D341Med (cell line): ENCODE data around the gene WSCD1.

Experiments used
- DNase-seq: peaks from one replicate; pipeline ENCODE4 v3.0.0; 2012; ENCODE audit warnings: low spot score

WSCD1 gene

DNA sequence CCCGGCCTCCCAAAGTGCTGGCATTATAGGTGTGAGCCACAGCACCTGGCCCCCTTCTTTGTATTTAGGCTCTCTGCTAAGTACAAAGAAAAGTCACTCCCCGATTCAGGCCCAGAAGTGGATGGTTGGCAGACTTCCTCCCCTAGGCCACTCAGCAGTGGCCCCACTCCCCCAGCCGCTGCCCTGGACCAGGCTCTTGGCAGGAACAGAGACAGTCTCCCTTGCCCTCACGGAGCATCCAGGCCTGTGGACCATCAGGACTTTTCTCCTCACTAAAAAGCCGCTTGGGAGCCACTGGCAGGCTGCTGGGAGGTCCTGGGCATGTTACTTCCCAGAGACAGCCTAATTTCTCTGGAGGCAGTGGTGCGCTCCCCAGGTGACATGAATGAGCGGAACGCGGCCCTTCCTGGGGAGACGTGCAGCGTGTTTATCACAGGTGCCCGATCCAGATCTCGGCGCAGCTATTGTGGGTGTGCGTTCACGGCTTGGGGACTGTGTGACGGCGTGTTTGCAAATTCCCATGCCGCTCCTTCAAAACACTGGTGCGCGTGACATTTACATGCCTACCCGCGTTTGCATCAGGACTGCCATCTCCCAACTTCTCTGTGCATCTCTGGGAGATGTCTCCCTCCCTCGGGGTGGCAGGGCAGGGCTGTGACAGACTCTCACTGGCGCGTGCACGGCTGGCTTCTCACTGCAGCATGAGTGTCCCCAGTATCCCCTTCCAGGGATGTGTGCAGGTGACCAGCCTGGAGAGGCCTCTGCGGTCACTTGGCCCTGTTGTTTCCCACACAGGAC, 16.6 kb downstream of the WSCD1 start:
- DNase-seq, result no peak

- no peak for DNase-seq
Measured at GRCh38 chr17:6088141-6088540, 18.0 kb downstream of the WSCD1 start.

GRCh38 chr17:6090253-6090652, 20.1 kb downstream of the WSCD1 start:
- no peak for DNase-seq

GRCh38 chr17:6092182-6092902, 22.2 kb downstream of the WSCD1 start:
- no peak for DNase-seq

DNA sequence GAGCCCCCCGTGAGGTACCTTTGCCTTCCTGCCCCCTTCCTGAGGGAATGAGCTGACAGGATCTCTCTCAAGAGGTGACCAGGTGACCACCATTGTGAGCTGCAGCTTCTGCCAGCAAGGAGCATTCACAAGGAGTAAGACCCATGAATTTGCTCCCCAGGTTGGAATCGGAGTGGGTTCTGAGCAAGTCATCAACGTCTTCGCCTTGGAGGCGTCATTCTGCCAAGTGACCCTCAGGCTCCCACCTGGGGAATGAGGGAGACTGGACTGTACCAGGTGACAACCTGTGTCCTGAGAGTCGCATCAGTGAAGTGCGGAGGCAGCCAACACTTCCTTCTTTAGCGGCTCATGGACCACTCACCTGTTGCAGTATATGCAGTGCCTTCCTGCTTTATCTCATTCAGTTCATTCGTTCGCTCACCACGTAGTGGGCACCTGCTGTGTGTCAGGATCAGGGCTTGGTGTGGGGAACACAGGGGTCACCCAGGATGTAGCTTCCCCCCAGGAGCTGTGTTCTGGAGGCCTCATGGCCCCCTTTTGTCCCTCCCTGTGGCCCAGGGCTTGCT, 22.8 kb downstream of the WSCD1 start:
- no peak for DNase-seq

GRCh38 chr17:6094453-6094852, 24.3 kb downstream of the WSCD1 start:
- no peak for DNase-seq

- DNase-seq, result no peak
Measured at GRCh38 chr17:6094926-6095325, 24.7 kb downstream of the WSCD1 start.

- no peak for DNase-seq
Measured at GRCh38 chr17:6095501-6095900, 25.3 kb downstream of the WSCD1 start.

DNA sequence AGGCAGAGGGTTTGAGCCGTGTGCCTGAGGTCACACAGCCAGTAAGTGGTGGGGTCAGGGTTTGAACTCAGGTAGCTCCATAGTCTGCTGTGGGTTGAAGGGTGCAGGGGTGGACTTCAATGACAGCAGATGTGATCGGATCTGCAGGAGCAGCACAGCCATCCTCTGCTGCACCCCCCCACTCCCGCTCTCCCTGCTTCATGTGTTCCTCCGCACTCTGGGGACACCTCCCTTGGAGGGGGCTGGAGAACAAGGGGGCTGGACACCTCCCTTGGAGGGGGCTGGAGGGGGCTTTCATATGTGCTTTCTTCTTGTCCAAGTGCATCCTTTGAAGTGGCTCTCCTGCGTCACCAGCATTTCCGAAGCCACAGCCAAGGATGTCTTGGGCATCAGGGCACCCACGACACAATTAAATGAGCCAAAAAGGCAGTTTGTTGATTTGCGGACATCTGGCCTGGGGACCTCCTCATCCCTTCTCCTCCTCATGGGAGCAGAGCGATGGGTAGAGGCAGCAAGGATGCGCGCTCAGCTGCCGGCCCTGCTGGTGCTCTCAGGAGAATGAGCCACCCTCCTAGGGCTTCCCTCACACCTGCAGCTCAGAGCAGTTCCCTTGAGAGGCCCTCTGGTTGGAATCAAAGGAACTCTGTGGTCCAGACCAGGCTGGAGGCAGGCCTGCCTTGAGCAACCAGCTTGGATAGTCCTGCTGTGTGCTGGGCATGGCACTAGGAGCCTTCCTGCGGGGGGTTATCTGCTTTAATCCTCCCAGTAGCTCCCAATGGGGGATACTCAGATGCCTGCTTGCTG, 26.2 kb downstream of the WSCD1 start:
- no peak for DNase-seq

DNA sequence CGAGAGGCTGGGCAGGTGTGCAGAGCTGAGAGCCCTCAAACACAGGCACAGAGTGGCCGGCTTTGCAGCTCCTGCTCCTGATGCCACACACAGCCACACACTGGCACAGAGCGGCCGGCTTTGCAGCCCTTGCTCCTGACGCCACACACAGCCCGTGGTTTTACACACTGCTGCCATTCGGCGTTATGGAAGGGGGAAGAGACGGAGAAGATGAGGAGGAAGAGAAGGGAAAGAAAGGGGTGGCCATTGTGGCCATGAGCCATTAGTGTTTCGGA, 26.8 kb downstream of the WSCD1 start:
- DNase-seq, result no peak

- DNase-seq, result no peak
Measured at GRCh38 chr17:6098050-6098822, 28.1 kb downstream of the WSCD1 start.

DNA sequence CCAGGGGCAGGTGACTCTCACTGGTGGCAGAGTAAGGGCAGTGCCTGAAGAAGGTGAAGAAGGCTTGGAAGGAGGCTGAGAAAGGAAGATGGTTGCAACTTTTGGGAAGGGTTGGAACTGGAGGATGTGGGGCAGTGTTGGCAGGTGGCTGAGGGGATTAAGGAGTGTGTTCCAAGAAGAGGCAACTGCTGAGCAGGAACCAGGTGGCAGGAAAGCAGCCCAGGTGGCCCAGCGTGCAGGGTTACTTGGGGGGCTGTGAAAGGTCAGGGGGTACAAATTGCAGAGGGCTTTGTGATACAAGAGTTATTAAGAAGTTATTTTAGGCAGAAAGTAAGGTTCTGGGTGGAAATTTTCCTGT, 28.6 kb downstream of the WSCD1 start:
- DNase-seq, result no peak

DNA sequence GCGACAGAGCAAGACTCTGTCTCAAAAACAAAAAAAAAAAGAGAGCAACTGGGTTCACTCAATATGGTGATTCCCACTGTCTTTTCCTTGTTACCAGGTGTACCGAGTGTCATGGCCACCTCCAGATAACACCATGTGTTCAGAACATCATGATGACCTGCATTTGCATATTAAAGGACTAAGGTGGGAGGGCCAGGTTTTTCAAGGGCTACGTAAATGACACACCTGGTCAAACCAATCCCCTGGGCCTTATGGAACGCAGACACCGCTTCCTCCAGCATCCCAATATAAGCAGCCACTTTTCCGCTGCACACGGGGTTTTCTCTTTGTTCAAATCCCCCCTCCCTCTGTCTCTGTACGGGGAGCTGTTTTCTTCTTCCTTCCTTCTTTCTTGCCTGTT, 29.3 kb downstream of the WSCD1 start:
- DNase-seq, result no peak

- DNase-seq, result no peak
Measured at GRCh38 chr17:6100146-6100545, 30.0 kb downstream of the WSCD1 start.

DNA sequence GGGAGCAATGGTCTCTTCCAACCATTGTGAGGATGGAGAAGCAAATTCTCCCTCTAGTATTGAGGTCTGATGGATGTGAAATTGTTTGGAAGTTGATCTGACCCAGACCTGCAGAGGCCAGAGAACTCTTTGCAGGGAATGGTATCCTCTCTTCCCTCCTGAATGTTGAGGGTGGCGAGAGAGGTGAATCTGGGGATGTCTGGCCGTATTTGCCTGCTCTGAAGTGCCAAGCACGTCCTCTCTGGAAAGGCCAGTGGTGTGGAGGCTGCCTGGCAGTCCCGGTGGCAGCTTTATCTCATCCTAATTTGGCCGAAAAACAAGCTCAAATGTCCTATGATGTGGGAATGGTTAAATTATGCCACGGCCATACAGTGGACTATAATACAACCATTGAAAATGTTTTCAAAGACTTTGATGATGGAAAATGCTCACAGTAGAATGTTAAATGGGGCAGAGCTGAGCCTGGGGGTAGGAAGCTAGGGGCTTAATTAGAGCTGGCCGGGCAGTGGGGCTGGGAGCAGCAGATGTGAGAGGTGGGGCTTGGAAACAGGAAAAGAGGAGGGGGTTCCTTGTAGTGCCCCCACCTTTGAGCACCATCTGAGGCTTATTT, 30.8 kb downstream of the WSCD1 start:
- DNase-seq, result no peak

- DNase-seq, result no peak
Measured at GRCh38 chr17:6101706-6102105, 31.5 kb downstream of the WSCD1 start.

- DNase-seq, result no peak
Measured at GRCh38 chr17:6102615-6103014, 32.4 kb downstream of the WSCD1 start.

DNA sequence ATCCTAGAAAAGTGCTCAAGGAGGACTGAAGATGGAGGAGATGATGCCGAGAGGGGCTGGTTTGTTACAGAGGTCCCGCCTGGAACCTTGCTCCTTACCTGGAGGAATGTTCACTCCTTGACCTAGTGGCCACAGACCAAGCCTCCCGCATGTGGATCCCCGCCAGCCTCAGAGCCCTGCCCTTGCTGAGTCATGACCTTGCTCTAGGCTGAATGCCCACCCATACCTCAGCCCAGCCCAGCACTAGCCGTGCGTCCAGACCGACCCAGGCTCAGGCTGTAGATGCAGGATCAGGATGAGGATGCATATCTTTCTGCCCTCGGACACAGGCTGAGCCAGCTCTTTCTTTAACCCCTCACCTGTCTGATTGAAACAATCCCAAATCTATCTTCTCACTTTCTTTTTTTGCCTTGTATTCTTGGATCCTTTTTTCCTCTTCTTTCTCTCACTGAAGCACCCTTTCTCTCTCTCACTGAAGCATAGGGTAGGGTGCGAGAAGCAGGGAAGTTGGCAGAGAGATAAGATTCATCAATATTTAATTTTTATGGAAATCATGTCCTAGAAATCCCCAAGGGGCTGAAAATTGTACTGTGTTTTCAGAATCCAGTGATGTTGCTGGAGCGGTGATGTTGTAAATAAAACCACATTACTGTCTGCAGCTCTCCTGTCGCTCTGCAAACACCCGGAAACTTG, 34.9 kb downstream of the WSCD1 start:
- DNase-seq, result no peak

DNA sequence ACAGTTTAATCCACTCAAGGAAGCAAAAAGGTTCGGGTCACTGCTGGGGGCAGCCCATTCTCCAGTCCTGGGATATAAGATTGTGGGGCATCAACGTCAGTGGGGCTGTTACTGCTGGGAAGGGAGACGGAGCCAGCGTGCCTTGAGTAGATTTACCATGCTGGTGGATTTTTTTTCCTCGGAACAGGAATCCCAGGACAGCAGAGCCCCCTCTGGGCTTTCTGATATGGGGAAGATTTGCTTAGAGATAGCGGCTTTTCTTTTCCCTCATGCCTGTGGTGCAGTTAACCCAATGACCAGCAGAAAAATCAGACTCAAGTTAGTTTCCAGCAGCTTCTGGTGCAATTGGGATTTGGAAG, 35.4 kb downstream of the WSCD1 start:
- DNase-seq, result no peak

GRCh38 chr17:6106212-6106611, 36.0 kb downstream of the WSCD1 start:
- no peak for DNase-seq

DNA sequence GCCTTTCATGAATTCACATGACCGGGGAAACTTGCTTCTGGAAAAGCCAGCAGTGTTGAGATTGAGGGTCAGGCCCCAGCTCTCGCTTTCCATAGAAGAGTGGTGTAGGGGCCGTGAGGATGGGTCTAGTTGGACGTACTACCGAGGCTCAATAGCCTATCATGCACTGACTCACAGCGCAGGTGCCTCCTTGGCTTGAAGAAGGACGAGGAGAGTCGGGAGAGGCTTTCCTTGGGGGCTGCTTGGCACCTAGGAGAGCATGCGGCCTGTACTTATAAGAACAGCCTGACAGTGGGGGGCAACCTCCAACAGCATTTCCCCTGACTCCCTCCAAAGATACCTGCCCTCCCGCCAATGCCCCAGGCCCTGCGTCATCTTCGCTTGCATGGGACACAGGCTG, 37.6 kb downstream of the WSCD1 start:
- no peak for DNase-seq
